Transverse colon (tissue), 4 donors: ENCODE results near the gene GABARAPL2. TPM values are rescaled to one million over a fixed set of nuclear protein-coding genes. Genes with fewer than 3 reads are reported as not detected.
A peak's percentile ranks its signal among the peaks of the same experiment; 100 is the strongest.

Experiments
- DNase-seq: peaks from one replicate; pipeline ENCODE4 v3.0.0-alpha.2; 2019
- H3K27ac ChIP-seq, 4 donors: fragments of 200-600 bp; sonication (generic); 2 replicates each; pipeline ENCODE4 v1.5.1; 2016 to 2018; ENCODE audit warnings: inconsistent platforms in 4 of 4
- H3K27me3 ChIP-seq: fragments of 200-600 bp; sonication (generic); 2 replicates; pipeline ENCODE4 v1.5.1; 2017; ENCODE audit warnings: inconsistent platforms
- H3K36me3 ChIP-seq, 4 donors: fragments of 200-600 bp; sonication (generic); 2 replicates each; pipeline ENCODE4 v1.5.1; 2017 to 2019; ENCODE audit warnings: inconsistent platforms in 4 of 4
- H3K4me1 ChIP-seq, 4 donors: fragments of 200-600 bp; sonication (generic); 2 replicates each; pipeline ENCODE4 v1.5.1; 2017 to 2020; ENCODE audit warnings: inconsistent platforms in 4 of 4
- H3K4me3 ChIP-seq, 4 donors: fragments of 200-600 bp; sonication (generic); 1 replicate in 1 of 4; 2 replicates in 3 of 4; pipeline versions ENCODE4 v1.5.1 to v1.6.1; 2017 to 2019; ENCODE audit warnings: inconsistent platforms in 4 of 4
- H3K9me3 ChIP-seq, 2 donors: fragments of 200-600 bp; sonication (generic); 2 replicates each; pipeline ENCODE4 v1.5.1; 2017 to 2019; ENCODE audit warnings: inconsistent platforms in 2 of 2
- EP300 ChIP-seq: sonication (generic); formaldehyde crosslinking; IDR thresholded peaks from one replicate; pipeline ENCODE4 v1.6.1; 2017; ENCODE audit warnings: antibody characterized with exemption, low read depth
- POLR2A ChIP-seq: fragments of 450-650 bp; IDR thresholded peaks from one replicate; pipeline ENCODE4 v1.6.1; 2016; ENCODE audit warnings: antibody characterized with exemption, mild to moderate bottlenecking, moderate library complexity
- POLR2AphosphoS5 ChIP-seq, 3 donors: sonication (generic); formaldehyde crosslinking; IDR thresholded peaks; one replicate each; pipeline ENCODE4 v1.6.1; 2016; ENCODE audit warnings: antibody characterized with exemption in 3 of 3
- WGBS, 2 donors: methylation state at CpG; one replicate each; pipeline ENCODE4 v1.1.5; 2018; ENCODE audit warnings: low coverage in 1 of 2; 5-methylcytosine and 5-hydroxymethylcytosine counted together
- in situ Hi-C, 4 donors: fragments of 200-750 bp; cut with MboI; loops; one replicate each; pipeline versions ENCODE4 v1.15.0 to v1.15.1; 2017; ENCODE audit warnings: low sequenced_read_pairs in 3 of 4, low pct_ligation_motif_present in 1 of 4, low pct_unique_long_range_greater_than_20kb in 1 of 4
- intact Hi-C: fragments of 100-400 bp; cut with DNase I; formaldehyde crosslinking; loops from one replicate; pipeline ENCODE4 v1.15.1; 2023; ENCODE audit warnings: low total_unique reads
- total RNA-seq, 4 donors: library from RNA; depleted of rRNA; stranded (reverse); fragments of >200 nt; gene quantifications; one replicate each; pipeline ENCODE4 v1.1.0, GENCODE V29; 2016
- TF ChIP-seq, protein P1 (sequence below), 5 experiments: fragments of 200-600 bp in 3 of 5; fragments of 450-650 bp in 2 of 5; sonication (generic) in 3 of 5; IDR thresholded peaks; 1 replicate in 2 of 5; 2 replicates in 3 of 5; pipeline ENCODE4 v1.5.1; 2016 to 2017; ENCODE audit warnings: antibody characterized with exemption in 5 of 5, inconsistent platforms in 3 of 5, mild to moderate bottlenecking in 2 of 5, moderate library complexity in 1 of 5

Gene GABARAPL2
- total RNA-seq, 4 donors from 2014 or later: 40.0 to 128 (median 81.3) TPM

DNA sequence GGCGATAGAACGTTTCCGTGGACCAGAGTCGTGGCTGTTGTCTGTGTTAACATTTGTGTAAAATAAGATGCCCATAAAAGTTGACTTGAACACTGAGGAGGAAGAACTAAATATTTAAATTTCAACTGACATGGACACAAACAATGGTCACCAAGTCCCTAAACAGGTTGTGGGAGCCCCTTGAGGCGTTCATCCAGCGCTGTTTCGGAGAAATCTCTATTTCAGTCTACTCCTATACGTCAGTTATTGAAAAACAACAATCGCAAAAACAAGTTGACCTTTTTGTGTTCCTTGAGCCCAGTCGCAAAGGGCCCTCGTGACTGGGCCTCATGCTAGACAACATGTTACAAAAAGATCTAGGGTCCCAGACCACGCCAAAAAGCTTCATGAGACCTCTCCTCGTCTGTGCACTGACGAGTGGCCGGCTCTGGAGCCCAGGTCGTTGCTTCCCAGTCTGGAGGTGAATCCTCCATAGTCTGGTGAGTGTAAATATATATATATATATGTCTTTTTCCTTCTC is 9.7 kb upstream of the GABARAPL2 start:
- 47 to 49% methylated on average over 10 to 16 of the region's 16 CpGs for WGBS, 2 donors
- in situ Hi-C loops (no loop called here), intact Hi-C loops (no loop called here)
- Histone ChIP-seq H3K36me3 (no peaks in the 10 kb centered on the region), H3K27ac (peak overlapping the region; percentile 73 to 90 (median 88)), H3K9me3 (no peaks in the 10 kb centered on the region), H3K4me3 (peak overlapping the region in 2 of 4 donors; percentile 57 to 67), H3K27me3 (no peaks in the 10 kb centered on the region), H3K4me1 (peaks cover 7 to 13% (median 10%) of the 10 kb centered on the region in 4 donors)
- TF ChIP-seq POLR2A: no peak
- peak in 1 of 3 donors; percentile 3 for TF ChIP-seq POLR2AphosphoS5 (IDR thresholded peaks at IDR 0.05)
- no peak for DNase-seq

DNA sequence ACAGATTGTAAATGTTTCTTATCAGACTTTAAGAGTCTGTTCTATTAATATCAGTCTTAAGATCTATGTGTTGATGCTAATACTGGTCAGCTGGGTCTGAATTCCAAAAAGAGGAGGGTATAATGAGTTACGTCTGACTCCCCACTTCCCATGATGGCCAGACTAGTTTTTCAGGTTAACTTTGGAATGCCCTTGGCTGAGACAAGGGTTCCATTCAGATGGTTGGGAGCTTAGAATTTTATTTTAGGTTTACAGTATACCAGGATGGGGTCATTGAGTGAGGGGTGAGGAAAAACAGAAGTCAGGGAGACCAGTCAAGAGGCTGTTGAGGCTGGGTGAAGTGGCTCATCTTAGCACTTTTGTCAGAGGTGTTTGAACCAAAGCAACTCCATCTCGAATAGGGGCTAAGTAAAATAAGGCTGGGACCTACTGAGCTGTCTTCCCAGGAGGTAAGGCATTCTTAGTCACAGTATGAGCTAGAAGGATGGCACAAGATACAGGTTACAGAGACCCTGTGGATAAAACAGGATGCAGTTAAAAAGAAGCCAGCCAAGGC is 7.3 kb upstream of the GABARAPL2 start:
- H3K4me1 ChIP-seq: peaks cover 7 to 13% (median 10%) of the 10 kb centered on the region in 4 donors
- 73 to 88% methylated on average over 2 of the region's 2 CpGs for WGBS, 2 donors
- in situ Hi-C loops: no loop called here
- H3K36me3 ChIP-seq: no peaks in the 10 kb centered on the region
- H3K4me3 ChIP-seq: no peak overlapping the region
- H3K27me3 ChIP-seq: no peaks in the 10 kb centered on the region
- no peak overlapping the region for H3K27ac ChIP-seq
- no peak for DNase-seq
- H3K9me3 ChIP-seq: no peaks in the 10 kb centered on the region
- TF ChIP-seq EP300: no peak
- no peak for TF ChIP-seq POLR2A
- TF ChIP-seq, protein P1, sequence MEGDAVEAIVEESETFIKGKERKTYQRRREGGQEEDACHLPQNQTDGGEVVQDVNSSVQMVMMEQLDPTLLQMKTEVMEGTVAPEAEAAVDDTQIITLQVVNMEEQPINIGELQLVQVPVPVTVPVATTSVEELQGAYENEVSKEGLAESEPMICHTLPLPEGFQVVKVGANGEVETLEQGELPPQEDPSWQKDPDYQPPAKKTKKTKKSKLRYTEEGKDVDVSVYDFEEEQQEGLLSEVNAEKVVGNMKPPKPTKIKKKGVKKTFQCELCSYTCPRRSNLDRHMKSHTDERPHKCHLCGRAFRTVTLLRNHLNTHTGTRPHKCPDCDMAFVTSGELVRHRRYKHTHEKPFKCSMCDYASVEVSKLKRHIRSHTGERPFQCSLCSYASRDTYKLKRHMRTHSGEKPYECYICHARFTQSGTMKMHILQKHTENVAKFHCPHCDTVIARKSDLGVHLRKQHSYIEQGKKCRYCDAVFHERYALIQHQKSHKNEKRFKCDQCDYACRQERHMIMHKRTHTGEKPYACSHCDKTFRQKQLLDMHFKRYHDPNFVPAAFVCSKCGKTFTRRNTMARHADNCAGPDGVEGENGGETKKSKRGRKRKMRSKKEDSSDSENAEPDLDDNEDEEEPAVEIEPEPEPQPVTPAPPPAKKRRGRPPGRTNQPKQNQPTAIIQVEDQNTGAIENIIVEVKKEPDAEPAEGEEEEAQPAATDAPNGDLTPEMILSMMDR (IDR thresholded peaks at IDR 0.05): no peak
- no peak for TF ChIP-seq POLR2AphosphoS5 (IDR thresholded peaks at IDR 0.05)
- intact Hi-C loops: no loop called here

DNA sequence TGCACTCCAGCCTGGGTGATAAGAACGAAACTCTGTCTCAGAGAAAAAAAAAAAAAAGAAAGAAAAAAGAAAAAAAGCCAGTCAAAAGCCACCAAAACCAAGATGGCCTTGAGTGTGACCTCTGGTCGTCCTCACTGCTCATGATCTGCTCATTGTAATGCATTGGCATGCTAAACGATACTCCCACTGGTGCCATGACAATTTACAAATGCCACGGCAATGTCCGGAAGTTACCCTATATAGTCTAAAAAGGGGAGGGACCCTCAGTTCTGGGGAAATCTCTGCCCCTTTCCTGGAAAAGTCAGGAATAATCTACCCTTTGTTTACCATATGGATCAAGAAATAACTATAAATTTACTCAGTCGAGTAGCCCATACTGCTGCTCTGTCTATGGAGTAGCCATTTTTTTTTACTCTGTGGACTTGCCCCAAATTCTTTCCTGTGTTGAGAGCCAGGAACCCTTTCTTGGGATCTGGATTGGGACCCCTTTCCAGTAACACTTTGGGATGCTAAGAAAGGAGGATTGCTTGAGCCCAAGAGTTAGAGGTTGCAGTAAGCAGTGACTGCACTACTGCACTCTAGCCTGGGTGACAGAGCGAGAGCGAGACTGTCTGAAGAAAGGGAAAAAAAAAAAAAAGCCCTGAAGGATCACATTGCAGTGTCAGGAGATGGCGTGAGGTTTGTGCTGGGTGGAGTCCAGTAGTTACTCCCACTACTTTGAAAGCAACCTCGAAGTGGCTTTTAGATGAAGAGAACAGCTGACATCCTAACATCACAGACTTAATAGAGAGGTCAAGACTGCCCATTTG is 6.4 kb upstream of the GABARAPL2 start:
- no peaks in the 10 kb centered on the region for H3K27me3 ChIP-seq
- 64 to 65% methylated on average over 3 to 10 of the region's 10 CpGs for WGBS, 2 donors
- DNase-seq: no peak
- H3K9me3 ChIP-seq: no peaks in the 10 kb centered on the region
- H3K4me3 ChIP-seq: no peak overlapping the region
- H3K27ac ChIP-seq: no peak overlapping the region
- intact Hi-C loops (no loop called here), in situ Hi-C loops (no loop called here)
- no peaks in the 10 kb centered on the region for H3K36me3 ChIP-seq
- no peak for TF ChIP-seq EP300
- no peak for TF ChIP-seq POLR2AphosphoS5 (IDR thresholded peaks at IDR 0.05)
- no peak for TF ChIP-seq POLR2A
- TF ChIP-seq, protein P1 (IDR thresholded peaks at IDR 0.05): no peak
- peaks cover 7 to 14% (median 9%) of the 10 kb centered on the region in 4 donors for H3K4me1 ChIP-seq

DNA sequence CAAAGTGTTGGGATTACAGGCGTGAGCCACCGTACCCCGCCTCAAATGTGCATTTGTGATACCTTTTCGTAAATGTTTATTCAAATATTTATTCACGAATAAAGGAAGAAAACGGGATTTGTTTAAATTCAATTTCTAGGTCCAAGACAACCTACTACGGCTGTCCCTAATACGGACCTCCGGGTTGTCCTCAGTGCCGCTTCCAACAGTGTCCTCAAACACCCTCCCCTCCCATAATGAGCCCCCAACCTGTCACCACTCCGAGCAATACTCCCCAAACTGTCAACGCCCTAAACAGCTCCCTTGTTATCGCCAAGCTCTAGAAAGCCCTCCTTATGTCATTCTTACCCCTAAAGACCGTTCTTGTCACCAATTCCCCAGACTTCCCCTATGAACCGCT is 539 bp upstream of the GABARAPL2 start:
- WGBS, 2 donors: 8% methylated on average over 13 to 15 of the region's 15 CpGs
- H3K9me3 ChIP-seq: no peaks in the 10 kb centered on the region
- intact Hi-C loops: loop anchor here (2.0 kb wide), 1 partner anchor 57 kb away; the partner anchor contains the start of gene ADAT1
- H3K4me1 ChIP-seq: peaks cover 12 to 49% (median 23%) of the 10 kb centered on the region in 4 donors
- in situ Hi-C loops: no loop called here
- H3K27me3 ChIP-seq: no peaks in the 10 kb centered on the region
- no peak for DNase-seq
- peak overlapping the region; percentile 78 to 87 (median 85) for H3K27ac ChIP-seq
- peaks cover 0 to 22% (median 9%) of the 10 kb centered on the region in 4 donors for H3K36me3 ChIP-seq
- TF ChIP-seq, protein P1 (IDR thresholded peaks at IDR 0.05): no peak
- no peak for TF ChIP-seq POLR2AphosphoS5 (IDR thresholded peaks at IDR 0.05)
- TF ChIP-seq POLR2A: no peak
- H3K4me3 ChIP-seq: peak overlapping the region; percentile 81 to 92 (median 84)
